Measurements from ENCODE around the gene TMEM235.
"Not testable (repeated sequence)": the region's sequence is repeated elsewhere in the genome, so short reads cannot be mapped to it uniquely, and the experiment has no call there.

The TMEM235 gene

GRCh38 chr17:78238823-78239488, 7.5 kb downstream of the TMEM235 start:
- no peak for ATAC-seq

GRCh38 chr17:78239489-78239931, 8.1 kb downstream of the TMEM235 start:
- ATAC-seq, result no peak

GRCh38 chr17:78240012-78240655, 8.7 kb downstream of the TMEM235 start:
- ATAC-seq, result no peak

- ATAC-seq, result no peak
These were observed 9.4 kb downstream of the TMEM235 start for GRCh38 chr17:78240839-78241238.

GRCh38 chr17:78241277-78242023, 10.0 kb downstream of the TMEM235 start:
- ATAC-seq, result no peak

- peak; percentile 35 to 43 for ATAC-seq
These were observed 10.8 kb downstream of the TMEM235 start for GRCh38 chr17:78242024-78242742.

- ATAC-seq, result no peak
These were observed 15.9 kb downstream of the TMEM235 start for GRCh38 chr17:78247304-78247703.

- ATAC-seq, result no peak
These were observed 16.9 kb downstream of the TMEM235 start for GRCh38 chr17:78248051-78248914.

- no peak for ATAC-seq
These were observed 17.8 kb downstream of the TMEM235 start for GRCh38 chr17:78249074-78249817.

- ATAC-seq, result no peak
These were observed 18.7 kb downstream of the TMEM235 start for GRCh38 chr17:78249818-78250806.

GRCh38 chr17:78250891-78251772, 19.7 kb downstream of the TMEM235 start:
- ATAC-seq, result peak; percentile 71 to 74

- ATAC-seq, result no peak
These were observed 20.3 kb downstream of the TMEM235 start for GRCh38 chr17:78251773-78252103.

GRCh38 chr17:78252111-78252634, 20.7 kb downstream of the TMEM235 start:
- peak; percentile 6 to 7 for ATAC-seq

GRCh38 chr17:78252701-78253635, 21.5 kb downstream of the TMEM235 start:
- no peak for ATAC-seq

GRCh38 chr17:78253636-78253945, 22.2 kb downstream of the TMEM235 start:
- not testable (repeated sequence) for ATAC-seq

- ATAC-seq, result peak; percentile 72 to 77
These were observed 22.7 kb downstream of the TMEM235 start for GRCh38 chr17:78253946-78254672.

- no peak for ATAC-seq
These were observed 23.7 kb downstream of the TMEM235 start for GRCh38 chr17:78255029-78255656.

Data from activated CD4-positive, CD25-positive, alpha-beta regulatory T cell treated with anti-CD3 and anti-CD28 coated beads, Interleukin-2, amount 50 U/mL, for 24 hours (primary cell).